Esophagus muscularis mucosa (tissue), 4 donors: ENCODE data around the gene UGT2A3.

Source experiments
- EP300 ChIP-seq: sonication (generic); formaldehyde crosslinking; IDR thresholded peaks from one replicate; pipeline ENCODE4 v1.6.1; 2017; ENCODE audit warnings: antibody characterized with exemption
- POLR2A ChIP-seq: fragments of 450-650 bp; IDR thresholded peaks from one replicate; pipeline ENCODE4 v1.6.1; 2017; ENCODE audit warnings: antibody characterized with exemption, moderate library complexity, mild to moderate bottlenecking, low read depth
- POLR2AphosphoS5 ChIP-seq, 2 donors: sonication (generic); formaldehyde crosslinking; IDR thresholded peaks; one replicate each; pipeline ENCODE4 v1.6.1; 2017; ENCODE audit warnings: antibody characterized with exemption in 2 of 2
- TF ChIP-seq, protein P1 (sequence below), 3 experiments: fragments of 200-600 bp in 2 of 3; fragments of 450-650 bp in 1 of 3; sonication (generic) in 2 of 3; IDR thresholded peaks; one replicate each; pipeline ENCODE4 v1.5.1; 2017 to 2019; ENCODE audit warnings: antibody characterized with exemption in 3 of 3, mild to moderate bottlenecking in 2 of 3, moderate library complexity in 1 of 3

DNA sequence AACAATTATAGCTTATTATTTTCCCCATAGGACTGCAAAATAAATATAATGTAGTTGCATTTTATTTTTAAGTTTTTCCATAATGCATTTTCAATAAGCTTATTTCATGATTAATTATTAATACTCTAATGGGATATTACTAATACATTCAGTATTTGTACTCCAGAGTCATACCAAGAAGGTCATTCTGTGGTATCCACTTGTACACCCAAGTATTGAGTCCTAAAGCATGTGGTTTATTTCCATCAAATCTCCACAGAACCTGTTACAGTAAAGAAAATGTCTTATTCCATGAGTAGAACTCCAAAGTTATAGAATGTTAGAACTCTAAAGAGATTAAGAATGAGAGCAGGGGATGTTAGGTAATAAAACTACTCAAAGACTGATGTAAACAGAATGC is 30.6 kb downstream of the UGT2A3 start:
- TF ChIP-seq POLR2A = no peak
- TF ChIP-seq, protein P1, sequence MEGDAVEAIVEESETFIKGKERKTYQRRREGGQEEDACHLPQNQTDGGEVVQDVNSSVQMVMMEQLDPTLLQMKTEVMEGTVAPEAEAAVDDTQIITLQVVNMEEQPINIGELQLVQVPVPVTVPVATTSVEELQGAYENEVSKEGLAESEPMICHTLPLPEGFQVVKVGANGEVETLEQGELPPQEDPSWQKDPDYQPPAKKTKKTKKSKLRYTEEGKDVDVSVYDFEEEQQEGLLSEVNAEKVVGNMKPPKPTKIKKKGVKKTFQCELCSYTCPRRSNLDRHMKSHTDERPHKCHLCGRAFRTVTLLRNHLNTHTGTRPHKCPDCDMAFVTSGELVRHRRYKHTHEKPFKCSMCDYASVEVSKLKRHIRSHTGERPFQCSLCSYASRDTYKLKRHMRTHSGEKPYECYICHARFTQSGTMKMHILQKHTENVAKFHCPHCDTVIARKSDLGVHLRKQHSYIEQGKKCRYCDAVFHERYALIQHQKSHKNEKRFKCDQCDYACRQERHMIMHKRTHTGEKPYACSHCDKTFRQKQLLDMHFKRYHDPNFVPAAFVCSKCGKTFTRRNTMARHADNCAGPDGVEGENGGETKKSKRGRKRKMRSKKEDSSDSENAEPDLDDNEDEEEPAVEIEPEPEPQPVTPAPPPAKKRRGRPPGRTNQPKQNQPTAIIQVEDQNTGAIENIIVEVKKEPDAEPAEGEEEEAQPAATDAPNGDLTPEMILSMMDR (IDR thresholded peaks at IDR 0.05) = no peak
- TF ChIP-seq EP300 = no peak
- TF ChIP-seq POLR2AphosphoS5 (IDR thresholded peaks at IDR 0.05) = no peak
